ENCODE measurements around the gene SLC38A5.

GRCh38 chrX:48475774-48476577, 5.9 kb upstream of the SLC38A5 start, which contains the start of gene FTSJ1:
- TF ChIP-seq ZNF565 (CRISPR knock-in tag; conservative IDR thresholded peaks at IDR 0.05; ENCODE audit: low read depth) (no peak), GLIS3 (CRISPR knock-in tag; IDR thresholded peaks at IDR 0.05) (no peak), ARNTL (CRISPR knock-in tag; IDR thresholded peaks at IDR 0.05; ENCODE audit: borderline replicate concordance, low read depth) (no peak), RARB (CRISPR knock-in tag; IDR thresholded peaks at IDR 0.05) (no peak), CREB5 (CRISPR knock-in tag; IDR thresholded peaks at IDR 0.05; ENCODE audit: low read depth) (no peak)
